Tongue (tissue), 2 donors: ENCODE data around the gene ANO10. TPM values are rescaled to one million over a fixed set of nuclear protein-coding genes. Genes with fewer than 3 reads are reported as not detected.
"Not testable (repeated sequence)": the region's sequence is repeated elsewhere in the genome, so short reads cannot be mapped to it uniquely, and the experiment has no call there.

Experiments
- DNase-seq: peaks from one replicate; pipeline ENCODE4 v3.0.0-alpha.2; 2015
- total RNA-seq: library from RNA; depleted of rRNA; stranded (reverse); fragments of >200 nt; gene quantifications from one replicate; pipeline ENCODE4 v1.2.3, GENCODE V29; 2014

The ANO10 gene
- total RNA-seq, 1 donor from 2014 or later: 28.9 TPM

- no peak for DNase-seq
Measured at GRCh38 chr3:43473737-43474136, 148.1 kb downstream of the ANO10 start.

GRCh38 chr3:43473244-43473643 is 148.6 kb downstream of the ANO10 start:
- DNase-seq: no peak

- no peak for DNase-seq
Measured at GRCh38 chr3:43468133-43468532, 153.7 kb downstream of the ANO10 start.

GRCh38 chr3:43465109-43465508 is 156.7 kb downstream of the ANO10 start:
- DNase-seq: no peak

GRCh38 chr3:43462566-43462965 is 159.2 kb downstream of the ANO10 start:
- DNase-seq: not testable (repeated sequence)

- no peak for DNase-seq
Measured at GRCh38 chr3:43461345-43461744, 160.5 kb downstream of the ANO10 start.

GRCh38 chr3:43457038-43457437 is 164.8 kb downstream of the ANO10 start:
- DNase-seq: not testable (repeated sequence)

- no peak for DNase-seq
Measured at GRCh38 chr3:43455233-43455632, 166.6 kb downstream of the ANO10 start.

- DNase-seq: no peak
Measured at GRCh38 chr3:43453981-43454380, 167.8 kb downstream of the ANO10 start.

GRCh38 chr3:43451670-43452254 is 170.0 kb downstream of the ANO10 start:
- DNase-seq: no peak

GRCh38 chr3:43448098-43448497 is 173.7 kb downstream of the ANO10 start:
- DNase-seq: no peak

GRCh38 chr3:43445820-43446219 is 176.0 kb downstream of the ANO10 start:
- no peak for DNase-seq

- no peak for DNase-seq
Measured at GRCh38 chr3:43442872-43443395, 178.9 kb downstream of the ANO10 start.

GRCh38 chr3:43436507-43437140 is 185.2 kb downstream of the ANO10 start:
- no peak for DNase-seq

GRCh38 chr3:43435706-43436105 is 186.1 kb downstream of the ANO10 start:
- no peak for DNase-seq

GRCh38 chr3:43434431-43434830 is 187.4 kb downstream of the ANO10 start:
- DNase-seq: no peak

GRCh38 chr3:43432462-43432861 is 189.3 kb downstream of the ANO10 start:
- peak; percentile 30 for DNase-seq

- DNase-seq: no peak
Measured at GRCh38 chr3:43426388-43426787, 195.4 kb downstream of the ANO10 start.

- no peak for DNase-seq
Measured at GRCh38 chr3:43425829-43426228, 196.0 kb downstream of the ANO10 start.

GRCh38 chr3:43423639-43424038 is 198.2 kb downstream of the ANO10 start:
- DNase-seq: no peak

GRCh38 chr3:43423142-43423541 is 198.7 kb downstream of the ANO10 start:
- DNase-seq: no peak

- peak; percentile 50 for DNase-seq
Measured at GRCh38 chr3:43418601-43419272, 203.1 kb downstream of the ANO10 start.

GRCh38 chr3:43417133-43417532 is 204.7 kb downstream of the ANO10 start:
- DNase-seq: no peak

GRCh38 chr3:43415088-43415487 is 206.7 kb downstream of the ANO10 start:
- no peak for DNase-seq
